Activated CD4-positive, alpha-beta T cell treated with anti-CD3 and anti-CD28 coated beads for 24 hours (primary cell): ENCODE measurements around the gene SWI5.

Experiments
- DNase-seq, 2 donors: peaks; one replicate each; pipeline ENCODE4 v3.0.0-alpha.2; 2020; ENCODE audit warnings: low read depth in 2 of 2

SWI5 gene

DNA sequence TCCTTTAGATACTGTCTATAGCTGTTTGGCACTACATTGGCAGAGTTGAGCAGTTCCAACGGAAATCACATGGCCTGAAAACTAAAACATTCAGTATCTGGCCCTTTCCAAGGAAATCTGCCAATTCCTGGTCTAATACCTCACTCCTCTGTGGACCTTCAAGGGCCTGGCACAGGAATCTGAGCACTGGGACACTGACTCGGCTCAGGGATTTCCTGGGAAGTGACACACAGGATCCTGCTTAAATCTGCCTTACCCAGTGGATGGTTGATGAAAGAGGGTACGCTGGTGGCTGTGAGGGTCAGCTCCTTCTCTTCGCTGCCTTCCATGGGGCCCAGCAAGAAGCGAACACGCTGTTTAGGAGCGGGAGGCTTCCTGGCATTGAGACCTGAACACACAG, 45.3 kb downstream of the SWI5 start:
- DNase-seq, result no peak

DNA sequence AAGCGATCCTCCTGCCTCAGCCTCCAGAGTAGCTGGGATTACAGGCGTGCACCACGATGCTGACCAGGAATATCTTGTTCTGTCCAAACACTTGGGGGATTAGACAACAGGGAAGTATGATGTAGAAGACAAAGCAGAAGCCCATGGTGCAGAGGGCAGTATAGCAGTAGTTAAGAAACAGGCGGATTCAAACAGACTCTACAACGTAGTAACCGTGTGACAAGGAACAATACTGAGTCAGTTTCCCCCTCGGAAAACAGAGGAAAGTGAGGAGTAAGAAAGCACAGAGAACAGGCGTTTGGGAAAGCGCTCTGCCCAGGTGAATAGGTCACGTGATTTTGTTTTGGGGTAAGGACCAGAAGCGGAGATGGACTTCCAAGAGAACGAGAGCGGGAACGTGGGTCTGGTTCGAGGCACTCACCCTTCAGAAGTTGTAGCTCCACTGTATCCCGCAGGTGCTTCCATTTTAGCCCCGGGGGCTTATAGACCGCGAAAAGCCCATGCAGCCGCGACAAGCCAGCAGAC, 45.9 kb downstream of the SWI5 start:
- no peak for DNase-seq

GRCh38 chr9:128322404-128323211, 46.5 kb downstream of the SWI5 start, which contains the start of the genes COQ4 and TRUB2:
TSS of gene COQ4 (plus strand) at chr9:128322839. CDS start at chr9:128322859, 20 bp downstream.
TSS of gene TRUB2 (minus strand) at chr9:128322447. CDS start at chr9:128322408, 39 bp downstream.
- peak; percentile 89 to 91 for DNase-seq

DNA sequence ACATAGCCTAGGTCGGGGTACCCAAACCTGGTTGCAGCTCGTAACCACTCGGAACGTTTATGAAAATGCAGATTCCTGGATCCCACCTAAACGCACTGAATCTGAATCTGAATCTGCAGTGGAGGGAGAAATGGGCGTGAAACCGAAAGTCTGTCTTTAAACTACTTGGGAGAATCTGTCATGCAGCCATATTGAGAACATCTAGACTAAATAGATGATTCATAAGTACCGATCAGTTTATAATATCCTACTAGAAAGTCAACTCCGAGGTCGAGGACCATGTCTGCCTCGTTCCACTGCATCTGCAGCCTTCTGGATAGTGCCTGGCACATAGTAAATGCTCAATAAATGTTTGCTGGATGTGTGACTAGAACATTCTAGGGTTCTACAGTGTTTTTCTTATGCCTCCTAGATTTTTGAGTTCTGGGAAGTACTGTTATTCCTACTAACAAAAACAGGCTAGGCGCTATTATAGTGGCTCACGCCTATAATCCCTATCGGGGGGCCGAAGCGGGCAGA, 47.2 kb downstream of the SWI5 start:
- no peak for DNase-seq

GRCh38 chr9:128323791-128324190, 47.7 kb downstream of the SWI5 start:
- DNase-seq, result no peak

DNA sequence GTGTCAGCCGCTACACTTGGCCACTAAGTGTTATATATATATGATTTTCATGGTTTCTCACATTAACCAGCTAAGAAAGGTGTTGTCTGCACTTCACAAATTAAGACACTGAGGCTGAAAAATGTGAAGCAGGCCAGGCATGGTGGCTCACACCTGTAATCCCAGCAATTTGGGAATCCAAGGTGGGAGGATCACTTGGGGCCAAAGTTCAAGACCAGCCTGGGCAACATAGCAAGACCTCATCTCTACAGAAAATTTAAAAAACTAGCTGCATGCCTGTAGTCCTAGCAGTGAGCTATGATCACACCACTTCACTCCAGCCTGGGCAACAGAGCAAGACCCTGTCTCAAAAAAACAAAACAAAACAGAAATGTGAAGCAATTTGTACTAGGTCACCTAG, 48.3 kb downstream of the SWI5 start:
- no peak for DNase-seq

- DNase-seq, result no peak
These were observed 49.6 kb downstream of the SWI5 start for GRCh38 chr9:128325629-128326028.

DNA sequence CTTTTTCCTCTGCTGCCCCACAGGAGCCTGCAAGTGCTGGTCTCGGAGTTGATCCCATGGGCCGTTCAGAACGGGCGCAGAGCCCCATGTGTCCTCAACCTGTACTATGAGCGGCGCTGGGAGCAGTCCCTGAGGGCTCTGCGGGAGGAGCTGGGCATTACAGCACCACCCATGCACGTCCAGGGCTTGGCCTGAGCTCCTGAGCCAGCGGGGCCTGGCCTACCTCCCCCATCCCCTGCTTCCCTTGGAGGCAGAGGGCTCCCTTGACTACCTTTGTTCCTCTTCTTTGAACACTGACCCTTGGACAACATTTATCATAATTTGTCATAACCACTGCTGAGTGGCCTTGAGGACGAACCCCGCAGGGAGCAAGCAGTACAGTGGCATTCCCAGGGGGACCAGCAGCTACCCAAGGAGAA, 57.4 kb downstream of the SWI5 start:
- DNase-seq, result no peak

DNA sequence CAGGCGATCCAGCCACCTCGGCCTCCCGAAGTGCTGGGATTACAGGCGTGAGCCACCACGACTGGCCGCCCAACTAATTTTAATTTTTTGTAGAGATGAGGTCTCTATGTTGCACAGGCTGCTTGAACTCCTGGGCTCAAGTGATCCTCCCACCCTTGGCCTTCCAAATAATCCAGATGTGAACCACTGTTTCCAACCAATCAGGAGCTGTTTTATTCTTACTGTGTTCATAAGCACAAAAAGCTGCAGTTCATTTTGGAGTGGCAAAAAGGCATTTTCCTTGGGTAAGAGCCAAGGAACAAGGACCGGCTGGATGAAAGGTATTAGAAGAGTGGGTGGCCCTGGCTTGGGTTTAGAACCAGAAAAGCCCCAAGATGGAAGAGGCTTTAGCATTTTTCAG, 59.1 kb downstream of the SWI5 start:
- no peak for DNase-seq

DNA sequence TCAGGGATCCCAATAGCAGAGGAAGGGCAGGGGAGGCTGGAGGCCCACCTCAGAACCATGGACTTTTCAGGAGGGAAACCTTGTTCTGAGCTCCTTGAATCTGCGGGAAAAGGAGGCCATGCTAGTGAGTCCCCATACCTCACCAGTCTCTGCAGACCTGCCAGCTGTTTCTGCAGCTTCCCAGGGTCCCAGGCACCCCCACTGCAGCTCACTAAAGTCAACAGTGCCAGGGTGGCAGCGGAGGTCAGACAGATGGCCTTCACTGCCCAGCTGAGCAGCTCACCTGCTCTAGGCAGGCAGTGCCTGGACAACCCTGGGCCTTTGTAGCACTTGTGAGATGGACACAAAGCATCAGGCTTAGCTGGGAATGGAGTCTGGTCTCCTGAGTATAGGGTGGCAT, 59.8 kb downstream of the SWI5 start:
- DNase-seq, result no peak

DNA sequence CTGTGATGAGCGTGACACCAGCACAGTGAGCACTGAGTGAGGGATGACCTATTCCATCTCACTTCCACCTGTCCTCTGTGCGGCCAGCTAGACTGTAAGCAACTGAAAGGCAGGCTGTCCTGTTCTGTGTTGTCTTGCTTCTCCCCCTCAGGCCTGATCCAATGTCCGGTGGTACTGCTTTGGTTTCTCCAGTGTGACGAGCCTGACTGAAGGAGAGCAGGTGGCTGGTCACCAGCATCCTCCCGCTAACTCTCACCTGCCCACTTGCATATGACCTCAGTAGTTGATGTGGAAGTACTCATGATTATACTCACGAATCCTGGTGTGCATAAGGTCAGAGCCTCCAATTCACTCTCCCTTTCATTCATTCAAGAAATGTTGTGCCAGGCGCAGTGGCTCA, 61.9 kb downstream of the SWI5 start:
- DNase-seq, result no peak
